K562 (cell line): ENCODE measurements around the gene WIPF1. TPM values are rescaled to one million over a fixed set of nuclear protein-coding genes. Genes with fewer than 3 reads are reported as not detected.

ENCODE experiments used
- LEF1 ChIP-seq: fragments of 450-650 bp; IDR thresholded peaks from 2 replicates; pipeline ENCODE4 v1.6.1; 2016; ENCODE audit warnings: mild to moderate bottlenecking
- NR2C1 ChIP-seq, 2 experiments: fragments of 450-650 bp; IDR thresholded peaks; 2 replicates each; pipeline ENCODE4 v1.6.1; 2017; ENCODE audit warnings: mild to moderate bottlenecking in 2 of 2, antibody characterized with exemption in 1 of 2, inconsistent platforms in 1 of 2, missing compliant biosample characterization in 1 of 2, missing genetic modification characterization in 1 of 2
- OTX1 ChIP-seq: fragments of 450-650 bp; formaldehyde crosslinking; IDR thresholded peaks from 2 replicates; pipeline ENCODE4 v1.4.0; 2022; ENCODE audit warnings: mild to moderate bottlenecking
- POLR3G ChIP-seq: IDR thresholded peaks from 2 replicates; pipeline ENCODE4 v1.6.1; 2011; ENCODE audit not compliant: insufficient read length, insufficient replicate concordance; ENCODE audit errors: extremely low read depth
- STAG1 ChIP-seq: sonication (generic); formaldehyde crosslinking; IDR thresholded peaks from 2 replicates; pipeline ENCODE4 v1.5.0; 2020; ENCODE audit warnings: missing genetic modification reagents, borderline replicate concordance
- ZBTB43 ChIP-seq: sonication (generic); formaldehyde crosslinking; IDR thresholded peaks from 2 replicates; pipeline ENCODE4 v1.8.0; 2023; ENCODE audit warnings: mild to moderate bottlenecking, missing genetic modification reagents
- ZHX1 ChIP-seq: fragments of 150-350 bp; conservative IDR thresholded peaks from 2 replicates; pipeline ENCODE4 v1.6.1; 2014; ENCODE audit warnings: low read length
- ZNF583 ChIP-seq: fragments of 250-450 bp; sonication (Bioruptor Pico); IDR thresholded peaks from 2 replicates; pipeline ENCODE4 v1.4.0; 2020
- ZNF655 ChIP-seq: fragments of 250-450 bp; sonication (Bioruptor Pico); IDR thresholded peaks from 2 replicates; pipeline ENCODE4 v1.5.0; 2021
- polyA plus RNA-seq, 8 experiments: library from polyadenylated mRNA; depleted of rRNA in 4 of 8; stranded (reverse) in 5 of 8; unstranded in 3 of 8; fragments of >200 nt; fragmentation: Nextera tagmentation in 2 of 8; fragmentation: Illumina TruSeq in 1 of 8; extraction: Ambion mirVana in 2 of 8; extraction: Trizol in 1 of 8; gene quantifications; 2 replicates each; pipeline versions ENCODE4 v1.2.1 to v1.2.3, GENCODE V29; 2011 to 2014; ENCODE audit warnings: inconsistent platforms in 1 of 8, missing spikeins in 1 of 8
- total RNA-seq, 7 experiments: library from RNA; depleted of rRNA in 6 of 7; stranded (reverse); fragments of >200 nt in 6 of 7; fragmentation: Illumina TruSeq in 2 of 7; extraction: Trizol in 2 of 7; gene quantifications; 2 replicates each; pipeline versions ENCODE4 v1.2.1 to v1.2.3, GENCODE V29; 2011 to 2021; ENCODE audit warnings: low replicate concordance in 1 of 7

Gene WIPF1
- total and polyA plus RNA-seq, 9 of the 15 experiments (the other 6 are each of a cell fraction or from before 2014, with no cell fraction given) = 0.54 to 4.9 (median 2.4) TPM

DNA sequence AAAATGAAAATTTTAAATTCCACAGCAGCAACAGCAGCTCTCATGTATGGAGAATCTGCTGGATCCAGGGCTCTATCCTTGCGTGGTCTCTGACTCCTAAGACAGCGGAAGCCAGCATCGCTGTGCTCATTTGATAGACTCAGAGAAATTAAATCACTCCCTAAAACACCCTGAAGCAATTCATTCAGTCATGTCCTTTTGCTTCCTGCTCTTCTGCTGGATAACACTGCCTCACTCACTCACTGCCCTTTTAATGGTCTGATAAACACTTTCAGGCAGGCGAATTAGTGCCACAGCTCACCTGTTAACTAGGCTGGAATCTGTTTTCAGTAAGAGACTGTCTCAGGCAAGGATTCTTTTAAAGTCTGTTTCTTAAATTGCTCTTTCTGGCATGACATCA, 10.0 kb downstream of the WIPF1 start (continued):
- TF ChIP-seq ZHX1 (no peak), POLR3G (no peak), ZNF655 (CRISPR knock-in tag) (no peak), OTX1 (CRISPR knock-in tag) (no peak), ZNF583 (no peak), NR2C1 (IDR thresholded peaks at IDR 0.05) (no peak), NR2C1 (tag; IDR thresholded peaks at IDR 0.05) (no peak), STAG1 (CRISPR knock-in tag) (no peak), LEF1 (no peak), ZBTB43 (no peak)
